Lower lobe of right lung (tissue), 2 donors: ENCODE measurements around the gene TXNDC11. TPM values are rescaled to one million over a fixed set of nuclear protein-coding genes. Genes with fewer than 3 reads are reported as not detected.

Source experiments
- ATAC-seq, 2 donors: fragments of 200-7000 bp; cut with Tn5 transposase; one replicate each; pipeline ENCODE4 v1.9.1; 2020 to 2022; ENCODE audit warnings: mild to moderate bottlenecking in 2 of 2, moderate library complexity in 2 of 2
- DNase-seq: peaks from one replicate; pipeline ENCODE4 v3.0.0-alpha.2; 2020
- H3K27ac ChIP-seq: fragments of 200-600 bp; one replicate; pipeline ENCODE4 v1.8.0; 2022
- H3K27me3 ChIP-seq: fragments of 200-600 bp; one replicate; pipeline ENCODE4 v1.8.0; 2022; ENCODE audit warnings: low read depth
- H3K36me3 ChIP-seq: fragments of 200-600 bp; one replicate; pipeline ENCODE4 v1.8.0; 2022; ENCODE audit warnings: mild to moderate bottlenecking
- H3K4me1 ChIP-seq: fragments of 200-600 bp; one replicate; pipeline ENCODE4 v1.8.0; 2022
- H3K4me3 ChIP-seq: fragments of 200-600 bp; one replicate; pipeline ENCODE4 v1.8.0; 2022; ENCODE audit warnings: mild to moderate bottlenecking
- H3K9me3 ChIP-seq: fragments of 200-600 bp; one replicate; pipeline ENCODE4 v1.8.0; 2022
- CTCF ChIP-seq: fragments of 200-600 bp; IDR thresholded peaks from one replicate; pipeline ENCODE4 v1.8.0; 2022; ENCODE audit warnings: antibody characterized with exemption, mild to moderate bottlenecking
- intact Hi-C: fragments of 100-400 bp; cut with DNase I; formaldehyde crosslinking; loops from one replicate; pipeline ENCODE4 v1.11.0; 2022
- total RNA-seq: library from RNA; stranded (reverse); fragmentation: NEBNext Ultra II Directional; extraction: Animal tissue kit (Norgen Biotek cat#: 25700); gene quantifications from one replicate; pipeline ENCODE4 v1.2.1, GENCODE V29; 2021
- donor health status: DM: no; HTN: yes; CAD: no; lungs with severe emphysema.

TXNDC11 gene
- total RNA-seq, 1 donor from 2014 or later, result 88.2 TPM

- intact Hi-C loops, result no loop called here
- H3K36me3 ChIP-seq, result peaks cover 53% of the 10 kb centered on the region
- DNase-seq, result no peak
- H3K27me3 ChIP-seq, result no peaks in the 10 kb centered on the region
- no peak overlapping the region for H3K4me3 ChIP-seq
- H3K27ac ChIP-seq, result no peak overlapping the region
- H3K4me1 ChIP-seq, result peaks cover 6% of the 10 kb centered on the region
- H3K9me3 ChIP-seq, result no peaks in the 10 kb centered on the region
- TF ChIP-seq CTCF, result no peak
- ATAC-seq, result no peak
Measured at GRCh38 chr16:11747949-11748403, 5.3 kb upstream of the TXNDC11 start.

- TF ChIP-seq CTCF, result no peak
- H3K36me3 ChIP-seq, result peaks cover 17% of the 10 kb centered on the region
- no peak for DNase-seq
- no peaks in the 10 kb centered on the region for H3K9me3 ChIP-seq
- peak overlapping the region; percentile 99 for H3K27ac ChIP-seq
- H3K27me3 ChIP-seq, result no peaks in the 10 kb centered on the region
- no peak for ATAC-seq
- H3K4me3 ChIP-seq, result no peak overlapping the region
- peaks cover 30% of the 10 kb centered on the region for H3K4me1 ChIP-seq
- intact Hi-C loops, result no loop called here
Measured at GRCh38 chr16:11744075-11744470, 1.4 kb upstream of the TXNDC11 start.

- Histone ChIP-seq H3K27me3 (no peaks in the 10 kb centered on the region), H3K9me3 (no peaks in the 10 kb centered on the region), H3K4me3 (peak overlapping the region; percentile 93), H3K27ac (peak overlapping the region; percentile 99), H3K4me1 (peaks cover 35% of the 10 kb centered on the region), H3K36me3 (peaks cover 12% of the 10 kb centered on the region)
- ATAC-seq, result peak; percentile 26 to 52
- TF ChIP-seq CTCF, result no peak
- intact Hi-C loops, result no loop called here
- peak; percentile 78 for DNase-seq
Measured at GRCh38 chr16:11743308-11744074, 834 bp upstream of the TXNDC11 start.

GRCh38 chr16:11742093-11742535 is 543 bp downstream of the TXNDC11 start:
- H3K27ac ChIP-seq, result peak overlapping the region; percentile 99
- H3K4me1 ChIP-seq, result peaks cover 46% of the 10 kb centered on the region
- no peak for TF ChIP-seq CTCF

GRCh38 chr16:11740567-11740966 is 2.1 kb downstream of the TXNDC11 start:
- ATAC-seq, result no peak
- peaks cover 33% of the 10 kb centered on the region for H3K36me3 ChIP-seq
- peak overlapping the region; percentile 93 for H3K4me3 ChIP-seq
- H3K4me1 ChIP-seq, result peaks cover 60% of the 10 kb centered on the region
- H3K27me3 ChIP-seq, result no peaks in the 10 kb centered on the region
- H3K9me3 ChIP-seq, result no peaks in the 10 kb centered on the region
- intact Hi-C loops, result no loop called here
- H3K27ac ChIP-seq, result peak overlapping the region; percentile 99
- DNase-seq, result no peak
- TF ChIP-seq CTCF, result no peak

More at GRCh38 chr16:11742093-11742535, 543 bp downstream of the TXNDC11 start:
- Histone ChIP-seq H3K9me3 (no peaks in the 10 kb centered on the region), H3K36me3 (peaks cover 18% of the 10 kb centered on the region), H3K27me3 (no peaks in the 10 kb centered on the region), H3K4me3 (peak overlapping the region; percentile 93)
- intact Hi-C loops, result no loop called here
- ATAC-seq (peak; percentile 39 to 52), DNase-seq (peak; percentile 76)
